Measurements from ENCODE around the gene LTC4S.

DNA sequence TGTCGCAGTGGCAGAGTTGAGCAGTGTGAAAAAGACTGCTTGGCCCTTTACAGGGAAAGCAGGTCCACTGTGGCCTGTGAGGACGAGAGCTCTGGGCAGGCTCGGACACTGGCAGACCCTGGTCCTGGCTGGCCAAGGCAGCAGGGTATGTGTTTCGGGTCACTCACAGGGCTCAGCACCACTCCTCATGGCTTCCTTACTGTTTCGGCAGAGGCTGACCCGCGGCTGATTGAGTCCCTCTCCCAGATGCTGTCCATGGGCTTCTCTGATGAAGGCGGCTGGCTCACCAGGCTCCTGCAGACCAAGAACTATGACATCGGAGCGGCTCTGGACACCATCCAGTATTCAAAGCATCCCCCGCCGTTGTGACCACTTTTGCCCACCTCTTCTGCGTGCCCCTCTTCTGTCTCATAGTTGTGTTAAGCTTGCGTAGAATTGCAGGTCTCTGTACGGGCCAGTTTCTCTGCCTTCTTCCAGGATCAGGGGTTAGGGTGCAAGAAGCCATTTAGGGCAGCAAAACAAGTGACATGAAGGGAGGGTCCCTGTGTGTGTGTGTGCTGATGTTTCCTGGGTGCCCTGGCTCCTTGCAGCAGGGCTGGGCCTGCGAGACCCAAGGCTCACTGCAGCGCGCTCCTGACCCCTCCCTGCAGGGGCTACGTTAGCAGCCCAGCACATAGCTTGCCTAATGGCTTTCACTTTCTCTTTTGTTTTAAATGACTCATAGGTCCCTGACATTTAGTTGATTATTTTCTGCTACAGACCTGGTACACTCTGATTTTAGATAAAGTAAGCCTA is 42.6 kb downstream of the LTC4S start:
- TF ChIP-seq, protein P1, sequence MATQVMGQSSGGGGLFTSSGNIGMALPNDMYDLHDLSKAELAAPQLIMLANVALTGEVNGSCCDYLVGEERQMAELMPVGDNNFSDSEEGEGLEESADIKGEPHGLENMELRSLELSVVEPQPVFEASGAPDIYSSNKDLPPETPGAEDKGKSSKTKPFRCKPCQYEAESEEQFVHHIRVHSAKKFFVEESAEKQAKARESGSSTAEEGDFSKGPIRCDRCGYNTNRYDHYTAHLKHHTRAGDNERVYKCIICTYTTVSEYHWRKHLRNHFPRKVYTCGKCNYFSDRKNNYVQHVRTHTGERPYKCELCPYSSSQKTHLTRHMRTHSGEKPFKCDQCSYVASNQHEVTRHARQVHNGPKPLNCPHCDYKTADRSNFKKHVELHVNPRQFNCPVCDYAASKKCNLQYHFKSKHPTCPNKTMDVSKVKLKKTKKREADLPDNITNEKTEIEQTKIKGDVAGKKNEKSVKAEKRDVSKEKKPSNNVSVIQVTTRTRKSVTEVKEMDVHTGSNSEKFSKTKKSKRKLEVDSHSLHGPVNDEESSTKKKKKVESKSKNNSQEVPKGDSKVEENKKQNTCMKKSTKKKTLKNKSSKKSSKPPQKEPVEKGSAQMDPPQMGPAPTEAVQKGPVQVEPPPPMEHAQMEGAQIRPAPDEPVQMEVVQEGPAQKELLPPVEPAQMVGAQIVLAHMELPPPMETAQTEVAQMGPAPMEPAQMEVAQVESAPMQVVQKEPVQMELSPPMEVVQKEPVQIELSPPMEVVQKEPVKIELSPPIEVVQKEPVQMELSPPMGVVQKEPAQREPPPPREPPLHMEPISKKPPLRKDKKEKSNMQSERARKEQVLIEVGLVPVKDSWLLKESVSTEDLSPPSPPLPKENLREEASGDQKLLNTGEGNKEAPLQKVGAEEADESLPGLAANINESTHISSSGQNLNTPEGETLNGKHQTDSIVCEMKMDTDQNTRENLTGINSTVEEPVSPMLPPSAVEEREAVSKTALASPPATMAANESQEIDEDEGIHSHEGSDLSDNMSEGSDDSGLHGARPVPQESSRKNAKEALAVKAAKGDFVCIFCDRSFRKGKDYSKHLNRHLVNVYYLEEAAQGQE (IDR thresholded peaks at IDR 0.05), result no peak
- TF ChIP-seq, protein P2, sequence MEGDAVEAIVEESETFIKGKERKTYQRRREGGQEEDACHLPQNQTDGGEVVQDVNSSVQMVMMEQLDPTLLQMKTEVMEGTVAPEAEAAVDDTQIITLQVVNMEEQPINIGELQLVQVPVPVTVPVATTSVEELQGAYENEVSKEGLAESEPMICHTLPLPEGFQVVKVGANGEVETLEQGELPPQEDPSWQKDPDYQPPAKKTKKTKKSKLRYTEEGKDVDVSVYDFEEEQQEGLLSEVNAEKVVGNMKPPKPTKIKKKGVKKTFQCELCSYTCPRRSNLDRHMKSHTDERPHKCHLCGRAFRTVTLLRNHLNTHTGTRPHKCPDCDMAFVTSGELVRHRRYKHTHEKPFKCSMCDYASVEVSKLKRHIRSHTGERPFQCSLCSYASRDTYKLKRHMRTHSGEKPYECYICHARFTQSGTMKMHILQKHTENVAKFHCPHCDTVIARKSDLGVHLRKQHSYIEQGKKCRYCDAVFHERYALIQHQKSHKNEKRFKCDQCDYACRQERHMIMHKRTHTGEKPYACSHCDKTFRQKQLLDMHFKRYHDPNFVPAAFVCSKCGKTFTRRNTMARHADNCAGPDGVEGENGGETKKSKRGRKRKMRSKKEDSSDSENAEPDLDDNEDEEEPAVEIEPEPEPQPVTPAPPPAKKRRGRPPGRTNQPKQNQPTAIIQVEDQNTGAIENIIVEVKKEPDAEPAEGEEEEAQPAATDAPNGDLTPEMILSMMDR (IDR thresholded peaks at IDR 0.05), result no peak
- TF ChIP-seq RAD21 (conservative IDR thresholded peaks at IDR 0.05 in 1 of 2, IDR thresholded peaks at IDR 0.05 in 1 of 2) (no peak), MYC (IDR thresholded peaks at IDR 0.05; ENCODE audit: borderline replicate concordance, low read length) (no peak), POLR2A (IDR thresholded peaks at IDR 0.05; ENCODE audit: low read length) (no peak), PHF8 (IDR thresholded peaks at IDR 0.05; ENCODE audit: borderline replicate concordance, low read depth) (no peak), JUN (IDR thresholded peaks at IDR 0.05) (no peak; a peak in 2 of 5 replicates)
- TF ChIP-seq, protein P3, sequence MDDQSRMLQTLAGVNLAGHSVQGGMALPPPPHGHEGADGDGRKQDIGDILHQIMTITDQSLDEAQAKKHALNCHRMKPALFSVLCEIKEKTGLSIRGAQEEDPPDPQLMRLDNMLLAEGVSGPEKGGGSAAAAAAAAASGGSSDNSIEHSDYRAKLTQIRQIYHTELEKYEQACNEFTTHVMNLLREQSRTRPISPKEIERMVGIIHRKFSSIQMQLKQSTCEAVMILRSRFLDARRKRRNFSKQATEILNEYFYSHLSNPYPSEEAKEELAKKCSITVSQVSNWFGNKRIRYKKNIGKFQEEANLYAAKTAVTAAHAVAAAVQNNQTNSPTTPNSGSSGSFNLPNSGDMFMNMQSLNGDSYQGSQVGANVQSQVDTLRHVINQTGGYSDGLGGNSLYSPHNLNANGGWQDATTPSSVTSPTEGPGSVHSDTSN (IDR thresholded peaks at IDR 0.05), result no peak; the same call in 1 of the 2 replicates
- TF ChIP-seq, protein P4, sequence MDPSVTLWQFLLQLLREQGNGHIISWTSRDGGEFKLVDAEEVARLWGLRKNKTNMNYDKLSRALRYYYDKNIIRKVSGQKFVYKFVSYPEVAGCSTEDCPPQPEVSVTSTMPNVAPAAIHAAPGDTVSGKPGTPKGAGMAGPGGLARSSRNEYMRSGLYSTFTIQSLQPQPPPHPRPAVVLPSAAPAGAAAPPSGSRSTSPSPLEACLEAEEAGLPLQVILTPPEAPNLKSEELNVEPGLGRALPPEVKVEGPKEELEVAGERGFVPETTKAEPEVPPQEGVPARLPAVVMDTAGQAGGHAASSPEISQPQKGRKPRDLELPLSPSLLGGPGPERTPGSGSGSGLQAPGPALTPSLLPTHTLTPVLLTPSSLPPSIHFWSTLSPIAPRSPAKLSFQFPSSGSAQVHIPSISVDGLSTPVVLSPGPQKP (IDR thresholded peaks at IDR 0.05; ENCODE audit: low read depth, low read length), result no peak
